Islet of Langerhans (tissue), 1 donor: ENCODE measurements around the gene ZIC4.

Experiments
- FAIRE-seq: peaks from one replicate; lab custom pipeline; 2011; peaks lifted over from hg19 to GRCh38; lab: Jason Lieb, UNC

The ZIC4 gene

DNA sequence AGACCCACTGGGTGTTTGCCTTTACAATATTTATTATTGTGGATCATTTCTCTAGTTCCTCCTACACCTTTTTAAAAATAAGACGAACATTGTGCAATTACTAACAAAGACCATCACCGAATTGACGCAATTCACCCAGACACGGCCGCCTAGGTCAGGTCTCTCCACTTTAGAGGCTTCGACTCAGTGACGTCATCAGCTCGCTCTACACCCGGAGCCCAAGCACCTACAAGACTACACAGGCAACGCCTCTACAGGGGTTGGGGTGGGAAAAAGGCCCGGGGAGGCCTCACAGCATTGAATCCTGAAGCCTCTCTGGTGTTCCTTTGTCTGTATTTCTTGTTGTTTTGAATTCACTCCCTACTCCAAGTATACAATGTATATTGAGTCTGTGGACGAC is 16.6 kb downstream of the ZIC4 start:
- no peak for FAIRE-seq

DNA sequence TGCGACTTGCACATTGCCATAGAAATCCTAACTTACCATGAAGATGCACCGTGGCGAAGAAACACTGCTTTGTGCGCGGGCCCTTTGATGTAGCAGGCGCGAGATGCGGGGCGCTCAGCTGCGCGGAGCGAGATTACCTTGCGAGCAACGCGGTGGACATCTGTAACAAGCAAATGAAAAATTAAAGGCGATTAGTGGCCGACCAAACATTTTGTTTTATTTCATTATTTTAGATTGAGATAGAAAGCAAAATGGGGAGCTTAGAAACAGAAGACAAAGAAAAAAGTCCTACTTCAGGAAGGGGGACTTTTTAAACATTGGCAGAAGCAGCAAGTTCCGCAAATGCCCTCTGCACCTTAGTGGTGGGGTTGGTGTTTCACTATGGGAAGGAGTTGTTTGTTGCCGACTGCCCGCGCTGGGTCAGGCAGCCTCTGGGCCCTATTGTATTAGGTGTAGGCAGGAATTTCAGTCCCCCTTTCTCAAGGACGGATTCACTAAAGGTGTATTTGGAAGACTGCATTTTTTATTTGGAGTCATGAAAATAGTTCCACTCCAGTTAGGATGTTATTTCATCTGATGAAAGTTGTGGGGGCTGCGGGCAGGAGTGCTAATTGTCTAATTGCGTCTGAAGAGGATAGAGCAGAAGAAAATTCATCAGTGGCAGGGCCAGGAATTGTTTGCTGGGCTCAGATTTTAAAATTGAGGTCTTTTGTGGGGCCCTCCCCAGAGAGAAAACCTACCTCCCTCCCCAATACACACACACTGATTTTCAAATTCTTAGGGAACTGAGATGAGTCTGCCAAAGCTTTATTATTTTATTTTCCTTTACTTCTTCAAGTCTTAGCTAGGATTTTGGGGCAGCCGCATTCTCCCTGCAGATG is 17.4 kb downstream of the ZIC4 start:
- no peak for FAIRE-seq

DNA sequence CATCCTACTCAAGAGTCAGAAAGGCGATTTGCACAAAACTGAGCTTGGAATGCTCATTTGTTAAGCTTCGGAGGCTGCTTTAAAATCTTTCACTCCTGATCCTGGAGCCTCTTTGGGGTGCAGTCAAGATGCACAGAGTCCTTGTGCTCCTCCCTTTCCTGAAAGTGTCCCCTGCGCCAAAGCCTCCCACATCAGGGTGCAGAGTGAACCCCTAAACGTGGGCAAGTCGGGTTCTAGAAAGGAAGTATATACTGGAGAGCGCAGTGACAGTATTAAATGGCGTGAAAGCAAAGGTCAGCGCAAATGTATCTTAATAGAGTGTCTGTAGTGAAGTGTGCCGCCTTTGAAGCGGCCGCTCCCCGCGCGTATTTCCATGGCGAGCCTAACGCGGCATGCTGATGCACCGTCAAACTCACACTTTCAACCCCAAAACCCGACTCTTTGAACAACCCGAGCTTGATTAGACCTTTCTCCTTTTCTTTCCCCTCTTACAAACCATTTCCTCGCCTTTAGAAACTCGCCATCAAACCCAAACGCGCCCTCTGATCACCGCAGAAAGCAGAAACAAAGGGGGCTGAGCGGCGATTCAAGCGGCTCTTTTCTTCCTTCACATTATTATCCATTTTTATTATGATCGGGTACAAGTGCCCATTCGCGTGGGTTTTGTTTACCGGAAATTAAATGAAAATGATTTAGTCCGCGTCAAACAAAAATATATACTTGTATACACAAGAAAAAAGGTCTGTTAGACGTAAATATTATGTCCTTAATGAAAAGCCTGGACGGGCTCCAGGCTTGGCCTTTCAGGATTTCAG is 18.3 kb downstream of the ZIC4 start:
- no peak for FAIRE-seq

DNA sequence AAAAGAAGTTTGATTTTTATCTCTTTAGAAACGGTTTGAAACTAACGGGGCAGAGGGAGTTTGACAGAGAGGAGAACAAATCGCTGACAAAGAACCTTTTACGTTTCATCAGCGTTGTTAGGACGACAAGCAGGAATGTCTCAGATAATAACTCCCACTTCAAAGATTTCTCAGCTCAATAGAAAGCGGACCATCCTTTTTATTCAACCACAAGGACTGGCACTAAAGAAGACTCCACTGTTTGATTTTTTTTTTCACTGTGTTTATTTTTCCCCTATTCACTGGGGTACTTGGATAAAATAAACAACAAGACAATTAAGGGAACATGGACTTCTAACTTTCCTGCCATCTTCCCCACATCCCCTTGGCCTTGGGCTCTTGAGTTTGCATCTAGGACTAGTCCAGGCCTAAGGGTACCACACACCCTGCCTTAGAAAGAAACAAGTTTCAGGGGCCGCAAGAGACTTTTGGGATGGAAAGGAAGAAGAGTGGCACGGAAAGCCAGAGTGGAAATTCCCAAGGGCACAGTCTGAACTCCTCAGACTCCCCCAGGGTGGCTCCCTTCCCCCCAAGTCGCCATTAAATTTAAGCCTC is 19.0 kb downstream of the ZIC4 start:
- FAIRE-seq: no peak

DNA sequence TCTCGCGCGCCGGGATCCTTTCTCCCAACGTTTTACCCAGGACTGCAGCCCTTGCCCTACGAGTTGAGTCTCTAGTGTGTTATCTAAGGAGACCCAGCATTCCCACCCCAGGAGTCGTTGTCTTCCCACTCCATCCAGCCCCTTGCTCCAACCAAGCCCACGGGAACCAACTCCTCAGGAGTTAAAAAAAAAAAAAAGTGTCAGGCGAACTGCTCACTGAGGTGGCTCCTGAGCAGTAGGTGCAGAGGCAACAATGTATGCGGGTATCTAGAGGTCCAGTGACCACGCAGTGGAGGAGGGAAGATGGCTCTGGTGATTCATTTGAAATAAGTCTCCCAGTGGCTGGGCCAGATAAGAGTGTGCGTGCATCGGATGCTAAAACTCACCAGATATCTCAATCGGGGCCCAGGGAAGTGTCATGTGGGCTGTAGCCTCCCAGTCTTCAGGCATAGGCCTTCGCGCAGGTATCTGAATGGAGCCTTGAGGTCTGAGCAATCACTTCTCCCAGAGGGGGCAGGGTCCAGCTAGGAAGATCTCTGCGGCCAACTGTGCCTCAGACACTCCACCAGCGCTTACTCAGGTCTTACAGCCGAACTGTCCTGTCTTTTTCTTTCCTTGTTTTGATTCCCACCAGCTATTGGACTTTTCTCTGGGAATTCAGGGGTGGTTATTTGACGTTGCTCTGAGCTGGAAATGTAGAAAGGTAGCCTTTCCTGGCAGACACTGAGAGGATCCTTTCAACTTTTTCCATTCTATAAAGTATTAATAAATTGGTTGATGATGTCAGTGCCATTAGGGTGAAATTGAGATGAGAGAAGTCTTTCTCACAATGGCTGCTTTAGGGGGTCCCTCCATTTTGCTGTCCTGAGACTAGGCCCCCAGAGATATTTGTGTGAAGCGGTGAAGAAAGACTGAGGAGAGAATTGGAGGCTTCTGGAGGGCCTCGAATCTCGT is 21.0 kb downstream of the ZIC4 start:
- no peak for FAIRE-seq

DNA sequence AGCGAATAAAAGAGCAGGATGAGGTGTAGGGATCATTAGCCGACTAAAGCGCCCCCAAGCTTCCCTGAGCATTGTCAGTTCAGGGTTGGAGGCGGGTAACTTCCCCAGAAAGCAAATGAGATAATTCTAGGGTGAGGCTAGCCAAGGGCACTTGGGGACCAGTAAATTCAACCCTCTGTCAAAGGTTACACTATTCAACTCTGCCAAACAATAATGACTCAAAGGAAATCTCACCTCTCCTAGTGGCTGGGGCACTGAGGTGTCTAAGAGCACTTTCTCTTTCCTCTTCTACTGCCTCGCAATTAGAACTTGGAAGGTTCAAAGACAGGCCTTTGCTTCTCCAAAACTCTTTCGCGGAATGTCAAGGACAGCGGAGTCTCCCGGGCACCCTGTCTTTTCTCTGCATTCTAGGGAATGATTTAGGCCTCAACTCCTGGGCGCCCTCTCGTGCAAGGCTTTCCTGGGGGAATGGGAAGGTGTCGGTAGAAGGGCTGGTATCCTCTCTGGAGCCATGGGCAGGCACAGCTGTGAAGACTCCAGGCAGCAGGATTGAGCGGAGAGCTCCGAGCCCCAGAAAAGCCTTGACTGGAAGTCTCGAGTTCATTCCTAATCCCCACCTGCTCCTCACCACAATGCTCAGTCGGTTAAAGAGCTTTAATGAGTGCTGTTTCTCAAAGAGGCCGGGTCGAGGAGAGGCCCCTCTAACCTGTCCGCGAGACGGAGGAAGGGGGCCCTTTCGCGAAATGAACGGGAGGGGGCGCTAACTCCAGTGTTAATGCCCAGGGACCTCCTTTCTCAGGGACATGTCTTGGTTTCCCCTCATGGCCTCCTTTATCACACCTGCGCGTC is 21.9 kb downstream of the ZIC4 start:
- no peak for FAIRE-seq

DNA sequence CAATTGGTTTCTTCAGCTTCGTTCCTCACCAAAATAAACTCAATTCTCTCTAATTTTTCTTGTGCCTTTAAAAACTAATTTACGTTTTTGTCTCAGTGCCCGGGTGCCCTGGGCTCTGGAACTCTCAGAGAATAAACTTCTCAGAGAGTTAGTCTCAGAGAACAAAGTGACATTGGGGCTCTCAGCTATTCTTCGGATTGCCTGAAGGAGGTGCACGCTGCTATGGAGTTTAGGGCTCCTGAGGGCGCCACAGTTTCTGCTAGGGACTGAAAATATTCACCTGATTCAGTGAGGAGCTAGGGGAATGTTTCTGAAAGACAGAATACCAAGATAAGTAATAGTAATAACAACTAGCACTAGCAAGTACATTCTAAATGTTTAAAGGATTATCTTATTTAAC is 22.7 kb downstream of the ZIC4 start:
- FAIRE-seq: no peak

DNA sequence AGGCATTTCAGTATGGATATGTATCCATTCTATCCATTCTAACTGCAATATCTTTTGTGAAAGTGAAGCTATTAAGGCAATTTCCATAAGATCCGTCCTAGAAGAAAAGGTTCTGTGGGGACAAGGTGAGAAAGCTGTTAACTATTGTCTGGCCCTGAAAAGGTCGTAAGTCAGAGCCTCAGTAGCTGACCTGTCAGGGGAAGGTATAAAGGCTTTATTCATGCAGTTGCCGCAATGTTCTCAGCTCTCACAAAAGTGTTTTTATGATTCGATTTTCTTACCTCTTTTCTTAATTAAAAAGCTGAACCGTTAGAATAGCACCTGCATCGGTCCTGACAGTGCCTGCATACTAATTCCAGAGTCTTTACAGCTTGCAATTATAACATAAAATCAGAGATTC is 24.7 kb downstream of the ZIC4 start:
- FAIRE-seq: no peak

DNA sequence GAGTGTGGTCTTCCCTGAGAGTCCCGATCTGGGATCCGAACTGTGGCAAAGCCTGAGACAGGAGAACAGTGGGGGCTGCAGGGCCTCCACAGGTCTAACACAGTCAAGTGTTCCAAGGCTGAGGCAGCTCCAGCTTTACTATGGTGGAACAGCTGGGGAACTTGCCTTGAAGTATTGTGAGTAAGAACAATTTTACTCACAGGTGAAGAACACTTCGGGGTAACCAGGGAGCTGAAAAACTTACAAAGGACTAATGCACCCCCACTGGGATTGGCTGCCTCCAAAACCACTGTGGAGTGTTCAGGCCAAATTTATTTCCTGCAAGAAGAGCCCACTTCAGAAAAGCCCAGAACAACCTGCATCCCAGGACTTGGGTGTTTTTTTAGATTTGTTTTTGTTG is 25.4 kb downstream of the ZIC4 start:
- no peak for FAIRE-seq

DNA sequence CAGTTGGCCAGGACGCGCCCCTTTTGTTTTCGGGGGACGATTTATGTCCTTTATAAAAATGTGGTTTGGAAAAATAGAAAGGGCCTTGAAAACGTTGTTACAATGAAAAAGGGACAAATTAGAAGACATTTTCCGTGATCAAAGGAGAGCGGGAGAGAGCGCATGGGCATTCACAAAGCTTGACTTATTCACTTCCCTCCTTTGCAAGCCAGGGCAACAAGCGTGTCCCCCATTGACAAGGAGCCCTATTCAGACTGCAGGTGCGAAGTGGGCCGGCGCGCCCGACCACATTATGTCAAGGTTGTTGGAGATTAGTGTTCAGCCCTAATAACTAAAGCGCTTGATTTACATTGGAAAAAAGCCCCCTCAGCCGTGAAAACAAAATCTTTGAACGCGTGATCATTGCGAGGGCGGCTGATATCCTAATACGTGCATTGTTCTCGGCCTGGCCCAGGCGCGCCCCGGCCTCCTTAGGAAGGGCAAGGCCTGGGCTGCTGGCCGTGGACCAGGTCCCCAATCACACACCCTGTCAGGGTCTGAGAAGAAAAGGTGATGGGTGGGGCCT is 25.9 kb downstream of the ZIC4 start:
- FAIRE-seq: no peak

DNA sequence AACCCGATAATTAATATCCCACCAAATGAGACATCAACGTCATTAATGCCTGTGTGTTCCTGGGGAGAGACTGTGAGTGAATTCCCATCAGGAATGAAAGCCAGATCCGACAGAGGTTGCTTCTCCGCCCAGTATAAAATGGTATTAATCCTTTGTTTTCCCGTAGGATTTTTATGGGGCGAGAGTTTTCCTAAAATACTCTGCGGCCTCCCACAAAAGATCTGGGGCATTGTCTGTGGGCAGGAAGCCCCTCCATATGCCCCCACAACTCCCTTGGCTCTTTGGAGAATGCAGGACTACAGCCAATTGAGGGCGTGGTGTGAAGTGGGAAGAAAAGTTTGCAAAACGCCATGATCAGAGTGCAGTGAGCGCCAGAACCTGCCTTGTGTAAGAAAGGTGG is 26.7 kb downstream of the ZIC4 start:
- FAIRE-seq: no peak

DNA sequence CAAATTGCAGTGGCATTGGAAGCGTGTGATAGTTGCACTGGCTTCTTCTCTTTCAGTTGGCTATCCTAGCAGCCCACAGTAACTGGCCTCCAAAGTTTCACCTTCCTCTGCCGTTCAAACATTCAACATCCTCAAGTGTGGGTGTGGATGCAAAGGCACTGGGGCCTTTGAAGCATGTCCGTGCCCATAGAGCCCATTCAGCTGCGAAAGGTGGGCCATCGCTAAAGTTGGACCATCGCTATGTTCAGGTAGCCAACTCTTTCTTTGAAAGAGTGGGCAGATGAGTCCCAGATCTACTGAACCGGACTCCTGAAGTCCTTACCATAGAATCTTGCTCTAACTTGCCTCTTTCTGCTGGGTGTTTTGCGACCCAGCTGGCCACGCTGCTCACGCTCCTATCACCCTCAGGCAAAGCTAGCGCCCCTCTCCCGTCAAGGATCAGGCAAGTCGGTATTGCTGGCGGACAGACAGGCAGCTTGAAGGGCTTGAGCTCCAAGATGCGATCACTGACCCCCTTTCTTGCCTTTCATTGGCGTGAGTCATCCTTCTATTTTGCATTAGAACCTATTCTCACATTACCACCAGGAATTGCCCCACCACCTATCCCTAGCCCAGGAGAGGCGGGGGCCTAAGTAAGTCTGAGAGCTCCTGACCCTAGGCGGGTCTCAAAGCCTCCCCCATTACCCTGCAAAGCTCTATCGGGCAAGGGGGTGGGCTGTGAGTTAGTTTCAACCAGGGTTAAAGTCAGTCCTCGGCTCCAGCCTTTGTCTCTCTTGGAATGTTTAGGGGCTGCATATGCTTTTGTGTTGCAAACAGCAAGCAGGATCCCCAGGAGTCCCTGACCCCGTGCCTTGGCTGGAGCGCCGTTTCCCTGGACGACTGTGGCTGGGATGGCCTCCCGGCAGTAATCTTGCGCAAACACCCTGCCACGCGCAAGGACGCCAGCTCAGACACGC is 28.7 kb downstream of the ZIC4 start:
- FAIRE-seq: no peak

DNA sequence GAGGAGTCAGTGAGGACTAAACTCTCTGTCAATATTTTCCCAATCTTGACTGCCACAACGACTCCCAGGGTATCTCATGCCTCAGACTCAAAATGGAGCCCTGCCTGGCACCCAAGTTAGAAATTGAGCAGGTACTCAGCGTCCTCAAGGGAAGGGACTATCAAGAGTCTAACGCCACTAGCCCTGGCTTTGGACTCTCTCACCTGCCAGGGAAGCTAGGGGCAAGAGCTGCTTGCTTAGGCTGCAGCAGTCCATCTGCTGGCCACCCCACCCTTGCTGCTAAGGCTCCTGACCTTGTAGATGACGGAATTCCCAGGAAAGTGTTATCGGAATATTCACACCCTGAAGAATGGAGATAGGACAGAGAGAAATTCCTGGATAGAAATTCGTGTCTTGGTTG is 33.0 kb downstream of the ZIC4 start:
- FAIRE-seq: no peak

DNA sequence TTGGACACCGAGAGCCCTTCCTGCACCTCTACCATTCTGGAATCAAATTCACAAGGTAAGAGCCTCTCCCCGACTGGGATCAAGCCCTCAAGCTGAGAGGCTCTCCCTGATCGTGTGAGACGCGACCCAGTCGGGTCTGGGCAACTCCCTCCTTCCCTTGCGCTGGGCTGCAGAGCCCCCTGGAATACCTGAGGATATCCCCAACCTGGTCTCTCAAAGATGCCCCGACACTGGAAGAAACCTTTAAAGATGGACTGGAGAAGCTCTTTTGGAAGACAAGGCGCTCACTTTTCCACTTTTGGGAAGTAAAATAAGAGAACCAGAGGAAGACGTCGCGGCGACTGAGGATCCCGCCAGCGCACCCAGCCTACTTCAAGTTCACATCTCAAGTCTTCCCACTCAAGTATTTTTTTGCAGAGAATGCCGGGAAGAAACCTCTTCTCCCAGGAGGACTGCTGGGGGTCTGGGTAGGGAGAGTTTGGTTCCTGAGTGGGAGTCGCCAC is 33.8 kb downstream of the ZIC4 start:
- no peak for FAIRE-seq

DNA sequence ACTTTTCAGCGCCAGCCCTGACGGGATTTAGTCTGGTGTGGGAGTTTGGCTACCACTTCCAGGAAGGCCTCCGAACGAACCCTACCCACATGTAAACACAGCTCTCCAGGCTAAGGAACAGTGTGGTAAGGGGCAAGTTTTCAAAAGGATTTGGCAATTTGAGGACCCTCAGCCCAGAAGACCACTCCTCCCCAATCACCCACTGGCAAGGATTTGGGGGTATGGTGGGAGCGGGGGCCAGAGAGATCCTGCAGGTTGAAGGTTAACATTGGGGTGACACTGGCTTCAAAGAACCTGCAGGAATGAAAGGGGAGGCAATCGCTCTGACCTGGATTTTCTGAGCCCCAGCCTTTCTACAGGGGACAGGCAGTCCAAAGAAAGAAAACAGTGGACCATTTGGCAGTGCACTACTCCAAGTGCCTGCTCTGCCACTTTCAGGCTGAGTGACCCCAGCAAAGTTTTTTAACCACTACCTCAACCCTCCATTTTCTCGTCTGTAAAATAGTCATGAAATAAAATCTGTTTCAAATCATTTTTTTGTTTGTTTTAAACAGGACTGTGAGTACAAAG is 34.5 kb downstream of the ZIC4 start:
- no peak for FAIRE-seq

DNA sequence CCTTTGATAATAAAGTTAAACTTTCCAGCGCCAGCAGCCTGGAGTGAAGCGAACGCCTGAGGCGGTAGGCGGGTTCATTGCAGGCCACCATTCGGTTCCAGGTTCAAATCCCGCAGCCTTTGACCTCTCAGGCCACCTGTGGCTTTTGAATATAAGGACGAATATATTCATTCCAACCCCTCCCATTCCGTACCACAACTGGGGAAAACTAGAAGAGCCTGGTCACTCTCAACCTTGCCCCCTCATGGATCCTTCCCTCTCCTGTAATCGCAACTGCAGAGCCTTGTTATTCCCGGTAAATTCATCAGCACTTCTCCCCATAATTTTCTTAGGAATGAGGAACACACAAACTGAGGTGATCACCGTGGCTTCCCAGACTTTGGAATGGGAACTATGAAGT is 35.2 kb downstream of the ZIC4 start:
- FAIRE-seq: no peak

DNA sequence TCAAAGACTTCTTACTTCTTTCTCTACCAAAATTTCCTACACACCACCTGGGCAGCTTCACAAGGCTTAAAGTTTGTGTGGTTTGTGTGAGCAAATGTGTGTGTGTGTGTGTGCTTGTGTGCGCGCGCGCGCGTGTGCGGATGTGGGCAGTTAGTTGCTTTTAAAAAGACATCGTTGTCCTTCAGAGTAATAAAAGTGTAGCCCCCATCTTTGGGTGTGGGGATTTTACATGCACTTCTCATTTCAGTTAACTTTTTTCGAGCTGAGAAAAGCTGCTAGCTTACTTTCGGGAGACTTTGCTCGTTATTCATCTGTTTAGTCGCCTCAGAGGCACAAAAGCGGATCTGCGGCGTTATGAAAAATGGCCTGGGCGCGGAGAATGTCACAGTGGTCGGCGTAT is 36.0 kb downstream of the ZIC4 start:
- FAIRE-seq: no peak

DNA sequence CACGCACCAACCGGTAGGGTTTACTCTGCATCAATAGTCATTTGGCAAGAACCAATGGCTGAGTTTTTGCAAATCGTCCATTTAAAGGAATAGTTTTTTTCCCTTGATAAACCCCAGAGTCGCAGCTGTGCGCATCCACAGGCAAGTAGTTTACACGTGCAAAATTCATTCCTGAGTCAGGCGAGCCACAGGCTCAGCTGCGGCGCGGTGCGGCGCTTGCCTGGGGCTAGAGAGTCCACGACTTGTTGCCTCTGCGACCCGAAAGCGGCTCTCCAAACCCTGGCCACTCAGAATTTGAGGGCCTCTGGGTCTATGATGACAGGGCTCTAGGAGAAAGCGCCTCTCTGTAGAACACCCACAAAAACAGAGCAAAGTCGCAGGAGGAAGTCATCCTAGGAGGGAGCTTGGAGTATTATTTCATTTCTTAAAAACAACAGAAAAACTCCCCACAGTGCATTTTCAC is 36.7 kb downstream of the ZIC4 start:
- FAIRE-seq: no peak

DNA sequence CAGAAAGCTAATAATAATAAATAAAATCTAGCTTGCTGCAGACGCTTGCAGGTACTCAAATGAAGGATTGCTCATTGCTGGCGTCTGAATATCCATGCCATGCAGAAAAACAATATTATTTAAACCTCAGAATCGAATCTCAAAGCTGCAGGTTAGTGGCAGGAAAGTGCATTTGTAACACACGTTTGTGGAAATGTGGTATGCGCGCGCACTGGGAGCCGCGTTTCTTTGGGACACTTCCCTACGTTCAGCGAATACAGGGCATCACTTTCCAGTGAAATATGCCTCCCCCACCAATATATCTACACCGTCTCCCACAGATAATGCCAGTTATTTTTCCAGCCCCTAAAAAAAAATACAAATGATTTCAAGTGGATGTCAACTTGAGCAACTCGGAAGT is 37.1 kb downstream of the ZIC4 start:
- FAIRE-seq: no peak
